H9 (cell line): ENCODE measurements around the gene DNAJC18. TPM values are rescaled to one million over a fixed set of nuclear protein-coding genes. Genes with fewer than 3 reads are reported as not detected.

ENCODE experiments used
- DNase-seq: peaks from one replicate; pipeline ENCODE4 v3.0.0-alpha.2; 2017
- H2AFZ ChIP-seq: one replicate; pipeline ENCODE4 v1.6.1; 2013; ENCODE audit warnings: mild to moderate bottlenecking, low read length, control low read depth, moderate library complexity
- H2AK5ac ChIP-seq: 2 replicates; pipeline ENCODE4 v1.6.1; 2013; ENCODE audit warnings: low read length, control low read depth, mixed read lengths; ENCODE audit not compliant: insufficient read length
- H2BK120ac ChIP-seq: one replicate; pipeline ENCODE4 v1.6.1; 2013; ENCODE audit warnings: low read depth, mild to moderate bottlenecking, low read length, control low read depth, inconsistent platforms; ENCODE audit not compliant: poor library complexity, severe bottlenecking
- H2BK12ac ChIP-seq: 2 replicates; pipeline ENCODE4 v1.6.1; 2013; ENCODE audit warnings: low read length, control low read depth, mixed read lengths, low read depth; ENCODE audit not compliant: insufficient read length
- H2BK15ac ChIP-seq: 2 replicates; pipeline ENCODE4 v1.6.1; 2013; ENCODE audit warnings: low read depth, low read length, control low read depth
- H2BK20ac ChIP-seq: one replicate; pipeline ENCODE4 v1.6.1; 2013; ENCODE audit warnings: low read depth, mild to moderate bottlenecking, low read length, control low read depth, inconsistent platforms; ENCODE audit not compliant: poor library complexity, severe bottlenecking
- H2BK5ac ChIP-seq: 2 replicates; pipeline ENCODE4 v1.6.1; 2013; ENCODE audit warnings: low read length, control low read depth, mixed read lengths; ENCODE audit not compliant: insufficient read length
- H3K14ac ChIP-seq: 2 replicates; pipeline ENCODE4 v1.6.1; 2013; ENCODE audit warnings: low read length, control low read depth; ENCODE audit not compliant: insufficient read depth
- H3K18ac ChIP-seq: 2 replicates; pipeline ENCODE4 v1.6.1; 2013; ENCODE audit warnings: low read depth, mild to moderate bottlenecking, mixed read lengths, low read length, control low read depth; ENCODE audit not compliant: insufficient read length
- H3K23ac ChIP-seq: 2 replicates; pipeline ENCODE4 v1.6.1; 2013; ENCODE audit warnings: low read length, control low read depth, mixed read lengths, low read depth; ENCODE audit not compliant: insufficient read length
- H3K23me2 ChIP-seq: 2 replicates; pipeline ENCODE4 v1.6.1; 2013; ENCODE audit warnings: low read depth, mild to moderate bottlenecking, mixed read lengths, low read length, control low read depth; ENCODE audit not compliant: insufficient read length, poor library complexity, severe bottlenecking
- H3K27ac ChIP-seq: 2 replicates; pipeline ENCODE4 v1.5.1; 2013; ENCODE audit warnings: low read length, control low read depth, mixed read lengths, low read depth; ENCODE audit not compliant: insufficient read length
- H3K27me3 ChIP-seq: 2 replicates; pipeline ENCODE4 v1.6.1; 2013; ENCODE audit warnings: low read length, control low read depth, inconsistent platforms; ENCODE audit not compliant: insufficient read depth
- H3K4ac ChIP-seq: 2 replicates; pipeline ENCODE4 v1.6.1; 2013; ENCODE audit warnings: low read depth, mild to moderate bottlenecking, control low read depth, inconsistent platforms, low read length, moderate library complexity
- H3K4me1 ChIP-seq: 2 replicates; pipeline ENCODE4 v1.6.1; 2013; ENCODE audit warnings: low read length, control low read depth, inconsistent platforms; ENCODE audit not compliant: insufficient read depth
- H3K4me2 ChIP-seq: 2 replicates; pipeline ENCODE4 v1.6.1; 2013; ENCODE audit warnings: low read length, control low read depth, mixed read lengths; ENCODE audit not compliant: insufficient read length, insufficient read depth
- H3K56ac ChIP-seq: 2 replicates; pipeline ENCODE4 v1.6.1; 2013; ENCODE audit warnings: low read depth, mild to moderate bottlenecking, mixed read lengths, low read length, control low read depth; ENCODE audit not compliant: insufficient read length
- H3K79me1 ChIP-seq: 2 replicates; pipeline ENCODE4 v1.6.1; 2013; ENCODE audit warnings: low read depth, mild to moderate bottlenecking, moderate library complexity, low read length, control low read depth, inconsistent platforms; ENCODE audit not compliant: insufficient read depth, poor library complexity, severe bottlenecking
- H3K79me2 ChIP-seq: 2 replicates; pipeline ENCODE4 v1.6.1; 2013; ENCODE audit warnings: low read length, control low read depth, inconsistent platforms; ENCODE audit not compliant: insufficient read depth
- H3K9ac ChIP-seq: 2 replicates; pipeline ENCODE4 v1.6.1; 2013; ENCODE audit warnings: low read length, control low read depth, mixed read lengths; ENCODE audit not compliant: insufficient read length; ENCODE audit errors: extremely low read depth
- H3K9me3 ChIP-seq: one replicate; pipeline ENCODE4 v1.6.1; 2013; ENCODE audit warnings: low read depth, low read length, inconsistent platforms; ENCODE audit not compliant: control insufficient read depth
- H3T11ph ChIP-seq: one replicate; pipeline ENCODE4 v1.6.1; 2013; ENCODE audit warnings: mild to moderate bottlenecking, low read length, control low read depth, inconsistent platforms
- H4K20me1 ChIP-seq: one replicate; pipeline ENCODE4 v1.6.1; 2013; ENCODE audit not compliant: control insufficient read depth, insufficient read length, insufficient read depth
- H4K5ac ChIP-seq: 2 replicates; pipeline ENCODE4 v1.6.1; 2013; ENCODE audit warnings: low read depth, mild to moderate bottlenecking, mixed read lengths, low read length, control low read depth; ENCODE audit not compliant: insufficient read length
- H4K8ac ChIP-seq: replicated peaks from 2 replicates; pipeline ENCODE4 v1.6.1; 2013; ENCODE audit warnings: low read length, control low read depth, mixed read lengths, low read depth; ENCODE audit not compliant: insufficient read length
- H4K91ac ChIP-seq: 2 replicates; pipeline ENCODE4 v1.6.1; 2013; ENCODE audit warnings: low read depth, mild to moderate bottlenecking, moderate library complexity, mixed read lengths, low read length, control low read depth; ENCODE audit not compliant: insufficient read length
- H3K27ac Mint-ChIP-seq, 3 experiments: 2 replicates in 2 of 3; 3 replicates in 1 of 3; pipeline ENCODE4 v1.8.0; 2020 to 2021; ENCODE audit warnings: mixed read lengths in 3 of 3, mild to moderate bottlenecking in 1 of 3, moderate library complexity in 1 of 3
- H3K27me3 Mint-ChIP-seq: 2 replicates; pipeline ENCODE4 v1.8.0; 2021; ENCODE audit warnings: low read depth, mild to moderate bottlenecking, moderate library complexity, mixed read lengths
- H3K36me3 Mint-ChIP-seq, 3 experiments: 2 replicates in 2 of 3; 3 replicates in 1 of 3; pipeline ENCODE4 v1.8.0; 2020 to 2021; ENCODE audit warnings: low read depth in 3 of 3, mixed read lengths in 3 of 3; ENCODE audit not compliant: insufficient read depth in 1 of 3
- H3K4me1 Mint-ChIP-seq, 2 experiments: 2 replicates each; pipeline ENCODE4 v1.8.0; 2020; ENCODE audit warnings: mixed read lengths in 2 of 2
- H3K4me3 Mint-ChIP-seq, 2 experiments: 2 replicates in 1 of 2; 3 replicates in 1 of 2; pipeline ENCODE4 v1.8.0; 2020 to 2021; ENCODE audit warnings: mild to moderate bottlenecking in 2 of 2, mixed read lengths in 2 of 2, moderate library complexity in 1 of 2
- H3K9me3 Mint-ChIP-seq, 2 experiments: 2 replicates in 1 of 2; 3 replicates in 1 of 2; pipeline ENCODE4 v1.8.0; 2020; ENCODE audit warnings: mild to moderate bottlenecking in 2 of 2, mixed read lengths in 2 of 2, moderate library complexity in 1 of 2
- CTCF ChIP-seq: fragments of 200-600 bp; sonication (generic); conservative IDR thresholded peaks from 3 replicates; pipeline ENCODE4 v1.8.0; 2021; ENCODE audit warnings: antibody characterized with exemption, mild to moderate bottlenecking
- WGBS: extraction: QIAGEN DNeasy Blood & Tissue Kit; methylation state at CpG from one replicate; pipeline ENCODE4 v1.1.7; 2013; ENCODE audit warnings: missing lambda C conversion rate, low lambda C conversion rate, mixed read lengths; ENCODE audit not compliant: insufficient read length; ENCODE audit errors: extremely low coverage; 5-methylcytosine and 5-hydroxymethylcytosine counted together
- total RNA-seq: library from RNA; stranded (reverse); gene quantifications from 2 replicates; pipeline ENCODE4 v1.2.1, GENCODE V29; 2021

Gene DNAJC18
- total RNA-seq, 1 experiment from 2014 or later: 26.5 TPM

GRCh38 chr5:139417214-139417613, 22.1 kb downstream of the DNAJC18 start:
- Histone ChIP-seq H3T11ph (no peak overlapping the region), H2BK5ac (no peak overlapping the region), H3K23ac (no peak overlapping the region), H3K4ac (no peak overlapping the region), H2AK5ac (no peak overlapping the region), H4K5ac (no peak overlapping the region), H3K56ac (no peak overlapping the region), H3K23me2 (no peaks in the 10 kb centered on the region), H3K27ac (no peak overlapping the region), H4K8ac (no peak overlapping the region), H3K18ac (no peak overlapping the region), H3K79me2 (no peaks in the 10 kb centered on the region), H4K91ac (no peak overlapping the region), H3K9ac (no peak overlapping the region), H3K9me3 (no peaks in the 10 kb centered on the region), H2BK12ac (no peak overlapping the region), H4K20me1 (no peaks in the 10 kb centered on the region), H3K4me2 (no peak overlapping the region), H3K14ac (no peak overlapping the region), H2BK120ac (no peak overlapping the region), H3K79me1 (no peaks in the 10 kb centered on the region), H2AFZ (no peak overlapping the region), H3K27me3 (no peaks in the 10 kb centered on the region), H2BK15ac (no peak overlapping the region), H2BK20ac (no peak overlapping the region), H3K4me1 (no peaks in the 10 kb centered on the region)
- H3K4me1 Mint-ChIP-seq: peaks cover 15 to 22% of the 10 kb centered on the region in 2 experiments
- TF ChIP-seq CTCF: no peak
- no CpG with 5 or more reads among the region's 4 CpGs for WGBS
- H3K36me3 Mint-ChIP-seq: peaks cover 0 to 48% (median 40%) of the 10 kb centered on the region in 3 experiments; a peak in 5 of 7 replicates
- peaks cover 1% of the 10 kb centered on the region for H3K27me3 Mint-ChIP-seq
- H3K27ac Mint-ChIP-seq: no peak overlapping the region
- no peak overlapping the region for H3K4me3 Mint-ChIP-seq
- no peaks in the 10 kb centered on the region for H3K9me3 Mint-ChIP-seq
- DNase-seq: no peak
